Cerebellar nuclear complex (tissue), 1 donor: ENCODE data around the gene EVI2A.

Experiments
- DNase-seq, 2 experiments: peaks; one replicate each; lab custom pipeline; 2025; lab: John Stamatoyannopoulos, UW

Gene EVI2A

GRCh38 chr17:31273516-31273915 lies 47.9 kb downstream of the EVI2A start:
- no peak for DNase-seq

- DNase-seq: no peak
These were observed 48.6 kb downstream of the EVI2A start for GRCh38 chr17:31272803-31273202.

GRCh38 chr17:31272236-31272635 lies 49.2 kb downstream of the EVI2A start:
- no peak for DNase-seq

GRCh38 chr17:31269578-31269983 lies 51.8 kb downstream of the EVI2A start:
- no peak for DNase-seq

GRCh38 chr17:31269036-31269577 lies 52.3 kb downstream of the EVI2A start:
- DNase-seq: no peak
